H1 (cell line): Measurements from ENCODE around the gene ATP6V1G1. TPM values are rescaled to one million over a fixed set of nuclear protein-coding genes. Genes with fewer than 3 reads are reported as not detected.
"Not testable (repeated sequence)": the region's sequence is repeated elsewhere in the genome, so short reads cannot be mapped to it uniquely, and the experiment has no call there.

Experiments used
- CTCF ChIA-PET: fragments of 300-600 bp; sonication (Branson Sonifier 250); formaldehyde crosslinking; loops from one replicate; lab custom pipeline; 2021; ENCODE audit not compliant: partially characterized antibody; lab: Charles Lee
- POLR2A ChIA-PET: fragments of 300-600 bp; sonication (Branson Sonifier 250); formaldehyde crosslinking; loops from one replicate; lab custom pipeline; 2021; ENCODE audit warnings: inconsistent platforms; ENCODE audit not compliant: partially characterized antibody; lab: Charles Lee
- DNase-seq, 2 experiments: peaks; one replicate each; pipeline versions ENCODE4 v3.0.0 to v3.0.0-alpha.2; 2010 to 2022; ENCODE audit warnings: low spot score in 2 of 2, low read depth in 1 of 2, mixed read lengths in 1 of 2
- FAIRE-seq: peaks from 2 replicates; lab custom pipeline; 2011; peaks lifted over from hg19 to GRCh38; lab: Jason Lieb, UNC
- H2AFZ ChIP-seq: 2 replicates; pipeline ENCODE4 v1.8.1; 2012; ENCODE audit warnings: low read length, inconsistent platforms
- H2AK5ac ChIP-seq: 2 replicates; pipeline ENCODE4 v1.6.1; 2013; ENCODE audit warnings: low read depth, low read length
- H2BK120ac ChIP-seq: replicated peaks from 2 replicates; pipeline ENCODE3; 2013; ENCODE audit warnings: low read depth, low read length, inconsistent platforms
- H2BK12ac ChIP-seq: 2 replicates; pipeline ENCODE4 v1.6.1; 2013; ENCODE audit warnings: low read depth, low read length
- H2BK15ac ChIP-seq: 2 replicates; pipeline ENCODE4 v1.6.1; 2013; ENCODE audit warnings: low read length
- H2BK20ac ChIP-seq: 2 replicates; pipeline ENCODE4 v1.6.1; 2013; ENCODE audit warnings: low read length
- H2BK5ac ChIP-seq: 2 replicates; pipeline ENCODE4 v1.6.1; 2013; ENCODE audit warnings: low read depth, low read length
- H3K14ac ChIP-seq: 2 replicates; pipeline ENCODE4 v1.6.1; 2013; ENCODE audit warnings: inconsistent platforms; ENCODE audit not compliant: insufficient read length
- H3K18ac ChIP-seq: 2 replicates; pipeline ENCODE4 v1.6.1; 2013; ENCODE audit warnings: low read length; ENCODE audit errors: extremely low read depth
- H3K23ac ChIP-seq: 2 replicates; pipeline ENCODE4 v1.6.1; 2013; ENCODE audit warnings: inconsistent platforms; ENCODE audit not compliant: insufficient read length
- H3K23me2 ChIP-seq: 2 replicates; pipeline ENCODE4 v1.6.1; 2013; ENCODE audit warnings: low read depth, low read length
- H3K27ac ChIP-seq: 2 replicates; pipeline ENCODE4 v1.6.1; 2011; ENCODE audit warnings: low read depth, low read length, inconsistent platforms
- H3K27me3 ChIP-seq, 4 experiments: replicated peaks in 1 of 4; 1 replicate in 1 of 4; 2 replicates in 3 of 4; pipeline versions ENCODE4 v1.6.1 to v1.8.1; 2011 to 2013; ENCODE audit warnings: low read length in 3 of 4, mild to moderate bottlenecking in 3 of 4, inconsistent platforms in 2 of 4, mixed read lengths in 2 of 4, moderate library complexity in 1 of 4; ENCODE audit not compliant: control insufficient read depth in 3 of 4, insufficient read depth in 3 of 4; ENCODE audit errors: extremely low read depth in 1 of 4
- H3K36me3 ChIP-seq, 4 experiments: 2 replicates each; pipeline versions ENCODE4 v1.6.1 to v1.8.1; 2011 to 2013; ENCODE audit warnings: mild to moderate bottlenecking in 4 of 4, low read length in 3 of 4, moderate library complexity in 2 of 4, control low read depth in 1 of 4, inconsistent platforms in 1 of 4; ENCODE audit not compliant: insufficient read depth in 4 of 4, control insufficient read depth in 2 of 4
- H3K4ac ChIP-seq: replicated peaks from 2 replicates; pipeline ENCODE3; 2013; ENCODE audit warnings: low read length, low read depth, mixed read lengths, inconsistent platforms; ENCODE audit not compliant: insufficient read length
- H3K4me1 ChIP-seq, 4 experiments: replicated peaks in 1 of 4; 1 replicate in 1 of 4; 2 replicates in 3 of 4; pipeline versions ENCODE4 v1.6.1 to v1.8.1; 2011 to 2013; ENCODE audit warnings: low read length in 3 of 4, inconsistent platforms in 2 of 4, mixed read lengths in 1 of 4; ENCODE audit not compliant: insufficient read depth in 4 of 4, control insufficient read depth in 3 of 4
- H3K4me2 ChIP-seq, 2 experiments: 2 replicates each; pipeline versions ENCODE4 v1.6.1 to v1.8.1; 2011 to 2013; ENCODE audit warnings: low read depth in 2 of 2, low read length in 2 of 2, control low read depth in 1 of 2, inconsistent platforms in 1 of 2, mild to moderate bottlenecking in 1 of 2; ENCODE audit not compliant: insufficient read depth in 1 of 2
- H3K4me3 ChIP-seq, 4 experiments: fragments of 200-600, 300-600 bp in 1 of 4; sonication (generic), shearing (Covaris generic), sonication (Bioruptor Twin) in 1 of 4; 2 replicates each; pipeline versions ENCODE4 v1.5.1 to v1.8.1; 2011 to 2016; ENCODE audit warnings: low read length in 4 of 4, low read depth in 3 of 4, control low read depth in 2 of 4, inconsistent platforms in 2 of 4, mild to moderate bottlenecking in 2 of 4, mixed read lengths in 1 of 4, moderate library complexity in 1 of 4; ENCODE audit not compliant: insufficient read depth in 2 of 4; ENCODE audit errors: extremely low read depth in 1 of 4
- H3K56ac ChIP-seq: replicated peaks from 2 replicates; pipeline ENCODE3; 2013; ENCODE audit warnings: low read depth, mild to moderate bottlenecking, mixed read lengths, low read length, inconsistent platforms; ENCODE audit not compliant: insufficient read length
- H3K79me1 ChIP-seq: 2 replicates; pipeline ENCODE4 v1.6.1; 2013; ENCODE audit warnings: low read depth, low read length, control low read depth
- H3K79me2 ChIP-seq, 2 experiments: 2 replicates each; pipeline versions ENCODE4 v1.6.1 to v1.8.1; 2012 to 2013; ENCODE audit warnings: low read length in 2 of 2, mild to moderate bottlenecking in 2 of 2, inconsistent platforms in 1 of 2; ENCODE audit not compliant: insufficient read depth in 2 of 2, control insufficient read depth in 1 of 2
- H3K9ac ChIP-seq, 4 experiments: replicated peaks in 1 of 4; 1 replicate in 1 of 4; 2 replicates in 3 of 4; pipeline versions ENCODE4 v1.6.1 to v1.8.1; 2011 to 2013; ENCODE audit warnings: low read depth in 3 of 4, low read length in 3 of 4, control low read depth in 2 of 4, mild to moderate bottlenecking in 2 of 4, moderate library complexity in 2 of 4, inconsistent platforms in 1 of 4; ENCODE audit errors: extremely low read depth in 1 of 4
- H3K9me3 ChIP-seq, 2 experiments: 2 replicates each; pipeline versions ENCODE4 v1.6.1 to v1.8.1; 2012 to 2013; ENCODE audit warnings: mild to moderate bottlenecking in 2 of 2, moderate library complexity in 2 of 2, control low read depth in 1 of 2, inconsistent platforms in 1 of 2, low read depth in 1 of 2, low read length in 1 of 2, mixed read lengths in 1 of 2; ENCODE audit not compliant: insufficient read depth in 2 of 2
- H4K20me1 ChIP-seq, 2 experiments: replicated peaks in 1 of 2; 2 replicates each; pipeline versions ENCODE3 to v1.8.1; 2011 to 2013; ENCODE audit warnings: inconsistent platforms in 2 of 2, low read length in 2 of 2, mild to moderate bottlenecking in 1 of 2; ENCODE audit not compliant: insufficient read depth in 2 of 2, control insufficient read depth in 1 of 2
- H4K5ac ChIP-seq: 2 replicates; pipeline ENCODE4 v1.6.1; 2013; ENCODE audit warnings: low read length, low read depth, mixed read lengths, inconsistent platforms; ENCODE audit not compliant: insufficient read length
- H4K8ac ChIP-seq: 2 replicates; pipeline ENCODE4 v1.8.0; 2013; ENCODE audit warnings: mild to moderate bottlenecking, moderate library complexity, low read length, inconsistent platforms; ENCODE audit not compliant: insufficient read depth; ENCODE audit errors: extremely low read depth
- H4K91ac ChIP-seq: replicated peaks from 2 replicates; pipeline ENCODE3; 2013; ENCODE audit warnings: low read length, mixed read lengths, inconsistent platforms; ENCODE audit not compliant: insufficient read length
- whole genome bisulfite sequencing, 2 experiments: shearing (Covaris generic) in 1 of 2; methylation state at CpG; one replicate each; pipeline versions ENCODE4 v1.1.6 to v1.1.7; 2013 to 2015; ENCODE audit warnings: low lambda C conversion rate in 2 of 2, mixed read lengths in 2 of 2, inconsistent platforms in 1 of 2, low coverage in 1 of 2, missing lambda C conversion rate in 1 of 2; ENCODE audit not compliant: insufficient replicate concordance in 2 of 2, insufficient coverage in 1 of 2, insufficient read length in 1 of 2; ENCODE audit errors: extremely low coverage in 1 of 2, missing lambda C conversion rate in 1 of 2; 5-methylcytosine and 5-hydroxymethylcytosine counted together
- polyA plus RNA-seq, 7 experiments: library from polyadenylated mRNA; depleted of rRNA in 3 of 7; stranded (reverse) in 5 of 7; unstranded in 2 of 7; fragments of >200 nt in 5 of 7; fragments of 200-250 nt in 2 of 7; gene quantifications; 1 replicate in 5 of 7; 2 replicates in 1 of 7; 4 replicates in 1 of 7; pipeline versions ENCODE4 v1.2.1 to v1.2.3, GENCODE V29; 2011 to 2013; ENCODE audit warnings: missing spikeins in 2 of 7, mixed read lengths in 2 of 7
- total RNA-seq: library from RNA; stranded (reverse); fragmentation: NEBNext Ultra II Directional; extraction: Animal tissue kit (Norgen Biotek cat#: 25700); gene quantifications from 2 replicates; pipeline ENCODE4 v1.2.1, GENCODE V29; 2021

The ATP6V1G1 gene
- total and polyA plus RNA-seq, 2 of the 8 experiments (the other 6 are each of a cell fraction or from before 2014, with no cell fraction given), result 112 to 124 TPM

DNA sequence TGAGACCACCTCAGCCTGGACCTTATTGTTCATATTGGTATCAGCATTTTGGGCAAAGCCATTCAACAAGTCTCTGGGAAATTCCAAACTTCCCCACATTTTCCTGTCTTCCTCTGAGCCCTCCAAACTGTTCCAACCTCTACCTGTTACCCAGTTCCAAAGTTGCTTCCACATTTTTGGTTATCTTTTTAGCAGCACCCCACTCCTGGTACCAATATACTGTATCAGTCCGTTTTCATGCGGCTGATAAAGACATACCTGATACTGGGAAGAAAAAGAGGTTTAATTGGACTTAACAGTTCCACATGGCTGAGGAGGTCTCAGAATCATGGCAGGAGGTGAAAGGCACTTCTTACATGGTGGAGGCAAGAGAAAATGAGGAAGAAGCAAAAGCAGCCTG lies 14.2 kb downstream of the ATP6V1G1 start:
- not testable (repeated sequence) for H3K79me1 ChIP-seq, H3K9me3 ChIP-seq, H3K23me2 ChIP-seq, H3K4me3 ChIP-seq, H2BK20ac ChIP-seq, H2BK5ac ChIP-seq, H3K4me2 ChIP-seq, H3K56ac ChIP-seq, H3K14ac ChIP-seq, H3K27me3 ChIP-seq, H4K8ac ChIP-seq, H4K20me1 ChIP-seq, H3K4ac ChIP-seq, H4K5ac ChIP-seq, H2AFZ ChIP-seq, H3K27ac ChIP-seq, H2AK5ac ChIP-seq, H3K79me2 ChIP-seq, H2BK12ac ChIP-seq, H2BK120ac ChIP-seq, H4K91ac ChIP-seq, H3K9ac ChIP-seq, DNase-seq, H2BK15ac ChIP-seq, H3K18ac ChIP-seq, H3K4me1 ChIP-seq, H3K23ac ChIP-seq, FAIRE-seq
- H3K36me3 ChIP-seq, result peaks cover 3 to 29% (median 22%) of the 10 kb centered on the region in 4 experiments; a peak in 7 of 8 replicates
- POLR2A ChIA-PET, result interaction anchor here (1.2 to 16.2 kb wide), 5 partner anchors 9 to 51 kb away, joined by 4 to 218 read pairs (median 12); partner anchors contain the start of genes ATP6V1G1 and TMEM268
- CTCF ChIA-PET, result interaction anchor here (2.0 to 2.5 kb wide), 2 partner anchors 10 to 167 kb away, joined by 6 to 7 read pairs; no protein-coding TSS in a partner anchor
- WGBS, 2 experiments, result 88% methylated on average over 2 of the region's 2 CpGs; no CpG with 5 or more reads in 1 of the 2 experiments
